ENCODE data around the gene AGBL3.
A peak's percentile ranks its signal among the peaks of the same experiment; 100 is the strongest.
"Not testable (repeated sequence)": the region's sequence is repeated elsewhere in the genome, so short reads cannot be mapped to it uniquely, and the experiment has no call there.

AGBL3 gene

DNA sequence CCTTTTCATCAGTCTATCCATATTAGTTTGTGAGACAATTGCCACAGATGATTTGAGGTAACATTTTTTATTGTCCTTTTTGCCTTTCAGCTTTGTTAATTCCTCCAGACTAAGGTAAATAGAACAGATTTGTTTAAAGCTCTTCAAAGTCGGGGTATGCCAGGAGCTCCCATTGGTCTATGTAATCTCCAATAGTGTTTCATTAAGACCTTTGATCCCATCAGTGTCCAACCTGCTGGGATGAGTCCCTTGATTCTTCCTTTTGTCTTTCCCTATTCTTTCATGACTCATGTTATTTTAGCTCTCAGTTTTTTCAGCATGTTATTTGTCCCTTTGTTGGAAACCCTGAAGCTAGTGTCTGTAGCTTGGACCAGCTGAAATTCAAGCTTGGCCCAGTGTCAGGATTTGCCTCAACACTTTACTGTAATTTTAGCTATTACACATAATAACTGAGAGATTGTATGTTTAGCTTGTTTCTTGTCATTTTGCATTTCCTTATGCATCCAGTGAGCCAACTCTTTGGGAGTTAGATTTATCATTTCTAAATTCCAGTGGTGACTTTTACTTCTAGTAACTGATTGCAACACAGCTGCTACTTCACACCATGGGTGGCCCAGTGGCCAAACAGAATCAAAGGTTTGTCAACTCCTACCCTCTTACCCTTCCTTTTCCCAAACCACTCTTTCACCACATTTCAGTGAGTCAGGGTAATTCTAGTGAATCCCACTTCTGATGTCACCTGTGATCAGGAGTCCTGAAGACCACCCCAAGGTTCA, 15.3 kb downstream of the AGBL3 start:
- TF ChIP-seq, protein P1, sequence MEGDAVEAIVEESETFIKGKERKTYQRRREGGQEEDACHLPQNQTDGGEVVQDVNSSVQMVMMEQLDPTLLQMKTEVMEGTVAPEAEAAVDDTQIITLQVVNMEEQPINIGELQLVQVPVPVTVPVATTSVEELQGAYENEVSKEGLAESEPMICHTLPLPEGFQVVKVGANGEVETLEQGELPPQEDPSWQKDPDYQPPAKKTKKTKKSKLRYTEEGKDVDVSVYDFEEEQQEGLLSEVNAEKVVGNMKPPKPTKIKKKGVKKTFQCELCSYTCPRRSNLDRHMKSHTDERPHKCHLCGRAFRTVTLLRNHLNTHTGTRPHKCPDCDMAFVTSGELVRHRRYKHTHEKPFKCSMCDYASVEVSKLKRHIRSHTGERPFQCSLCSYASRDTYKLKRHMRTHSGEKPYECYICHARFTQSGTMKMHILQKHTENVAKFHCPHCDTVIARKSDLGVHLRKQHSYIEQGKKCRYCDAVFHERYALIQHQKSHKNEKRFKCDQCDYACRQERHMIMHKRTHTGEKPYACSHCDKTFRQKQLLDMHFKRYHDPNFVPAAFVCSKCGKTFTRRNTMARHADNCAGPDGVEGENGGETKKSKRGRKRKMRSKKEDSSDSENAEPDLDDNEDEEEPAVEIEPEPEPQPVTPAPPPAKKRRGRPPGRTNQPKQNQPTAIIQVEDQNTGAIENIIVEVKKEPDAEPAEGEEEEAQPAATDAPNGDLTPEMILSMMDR (conservative IDR thresholded peaks at IDR 0.05; ENCODE audit: low read length), result no peak
- no peak overlapping the region for H3K4me3 ChIP-seq (ENCODE audit: low read length)
- peak; percentile 54 for DNase-seq (ENCODE audit: low read depth)

DNA sequence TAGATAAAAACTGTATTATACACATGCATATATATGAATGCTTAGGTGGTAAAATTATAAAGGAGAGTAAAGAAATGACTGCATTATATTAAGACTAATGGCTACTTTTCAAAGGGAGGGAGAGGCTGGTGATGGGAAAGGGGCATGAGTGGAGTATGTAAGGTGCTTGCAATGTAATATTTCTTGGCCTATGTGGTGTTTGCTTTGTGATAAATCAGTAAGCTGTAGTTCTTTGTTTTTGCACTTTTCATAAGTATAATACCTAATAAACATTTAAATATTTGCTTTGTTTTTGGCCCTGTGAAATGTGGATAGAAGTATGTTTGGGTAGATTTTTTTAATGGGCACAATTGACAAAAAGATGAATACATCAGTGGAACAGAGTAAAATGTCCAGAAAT, 25.9 kb downstream of the AGBL3 start:
- H3K4me3 ChIP-seq (ENCODE audit: low read length), result no peak overlapping the region
- DNase-seq (ENCODE audit: low read depth), result no peak
- TF ChIP-seq, protein P1 (conservative IDR thresholded peaks at IDR 0.05; ENCODE audit: low read length), result no peak

DNA sequence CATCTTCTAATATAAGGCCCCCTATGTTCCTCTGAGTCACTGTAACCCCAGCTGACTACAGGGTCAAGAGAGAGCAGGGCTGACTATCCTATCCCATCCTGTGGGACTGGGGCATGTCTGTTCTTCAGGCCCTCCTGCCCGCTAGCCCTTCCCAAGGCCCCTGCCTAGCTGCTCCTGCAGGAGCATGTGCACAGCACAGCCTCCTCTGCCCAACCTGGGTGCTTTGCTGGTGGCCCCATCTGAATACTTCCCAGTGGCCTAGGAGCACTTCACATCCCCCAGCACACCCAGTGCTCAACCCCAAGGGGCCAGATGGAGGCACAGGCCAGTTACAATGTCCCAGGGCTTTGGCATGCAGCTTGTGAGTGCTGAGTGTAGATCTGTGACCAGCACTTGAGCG, 37.3 kb downstream of the AGBL3 start:
- no peak for DNase-seq (ENCODE audit: low read depth)
- no peak overlapping the region for H3K4me3 ChIP-seq (ENCODE audit: low read length)
- TF ChIP-seq, protein P1 (conservative IDR thresholded peaks at IDR 0.05; ENCODE audit: low read length), result no peak

- no peak overlapping the region for H3K4me3 ChIP-seq (ENCODE audit: low read length)
- no peak for DNase-seq (ENCODE audit: low read depth)
- TF ChIP-seq, protein P1 (conservative IDR thresholded peaks at IDR 0.05; ENCODE audit: low read length), result no peak
These were observed 48.9 kb downstream of the AGBL3 start for GRCh38 chr7:135035252-135035651.

- not testable (repeated sequence) for H3K4me3 ChIP-seq (ENCODE audit: low read length); DNase-seq (ENCODE audit: low read depth)
These were observed 80.7 kb downstream of the AGBL3 start for GRCh38 chr7:135067017-135067416.

GRCh38 chr7:135074096-135074495, 87.8 kb downstream of the AGBL3 start:
- no peak for DNase-seq (ENCODE audit: low read depth)
- TF ChIP-seq, protein P1 (conservative IDR thresholded peaks at IDR 0.05; ENCODE audit: low read length), result no peak

GRCh38 chr7:135074531-135074930, 88.2 kb downstream of the AGBL3 start:
- H3K4me3 ChIP-seq (ENCODE audit: low read length), result no peak overlapping the region
- TF ChIP-seq, protein P1 (conservative IDR thresholded peaks at IDR 0.05; ENCODE audit: low read length), result no peak
- no peak for DNase-seq (ENCODE audit: low read depth)

More at GRCh38 chr7:135074096-135074495, 87.8 kb downstream of the AGBL3 start:
- no peak overlapping the region for H3K4me3 ChIP-seq (ENCODE audit: low read length)

Measured in AG10803 (cell line).